ENCODE measurements around the gene SPECC1.

- no peak for TF ChIP-seq CTCF (IDR thresholded peaks at IDR 0.05)
- no peak for TF ChIP-seq POLR2A (IDR thresholded peaks at IDR 0.05)
These were observed 114.0 kb downstream of the SPECC1 start for GRCh38 chr17:20123209-20123608.

Data from adrenal gland (tissue), 5 donors.